ENCODE data around the gene XRN1.
"Not testable (repeated sequence)": the region's sequence is repeated elsewhere in the genome, so short reads cannot be mapped to it uniquely, and the experiment has no call there.

Gene XRN1

GRCh38 chr3:142348460-142348859 is 99.4 kb downstream of the XRN1 start:
- Histone ChIP-seq H3K27me3 (ENCODE audit: low read depth) (no peaks in the 10 kb centered on the region), H3K36me3 (replicated peaks) (peaks cover 15% of the 10 kb centered on the region), H3K4me1 (no peaks in the 10 kb centered on the region), H3K9me3 (no peaks in the 10 kb centered on the region), H3K4me3 (no peak overlapping the region)
- no peak for DNase-seq (ENCODE audit: low spot score in 2 of 2)
- in situ Hi-C loops (cut with MboI; ENCODE audit: low sequenced_read_pairs) = no loop called here

DNA sequence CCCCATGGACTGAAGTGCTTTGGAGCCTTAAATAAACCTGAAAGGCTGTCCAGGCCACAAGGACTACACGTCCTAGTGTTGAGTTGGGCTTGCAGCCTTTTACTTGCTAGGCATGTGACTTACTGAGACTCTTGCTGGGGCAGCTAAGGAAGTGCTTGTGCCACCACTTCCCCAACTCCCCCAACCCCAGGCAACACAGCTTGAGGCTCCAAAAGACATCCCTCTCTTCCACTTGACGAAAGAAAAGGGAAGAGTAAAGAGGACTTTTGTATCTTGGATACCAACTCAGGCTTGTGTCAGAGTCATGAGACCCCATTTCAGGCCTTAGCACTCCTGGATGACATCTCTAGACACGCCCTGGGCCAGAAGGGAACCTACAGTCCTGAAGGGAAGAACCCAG is 109.8 kb downstream of the XRN1 start:
- no peak overlapping the region for H3K4me3 ChIP-seq
- no peaks in the 10 kb centered on the region for H3K9me3 ChIP-seq
- in situ Hi-C loops (cut with MboI; ENCODE audit: low sequenced_read_pairs) = no loop called here
- no peak for DNase-seq (ENCODE audit: low spot score in 2 of 2)
- H3K4me1 ChIP-seq = no peaks in the 10 kb centered on the region
- H3K27me3 ChIP-seq (ENCODE audit: low read depth) = no peaks in the 10 kb centered on the region
- H3K36me3 ChIP-seq (replicated peaks) = peaks cover under 1% of the 10 kb centered on the region; the same call in 1 of the 2 replicates

DNA sequence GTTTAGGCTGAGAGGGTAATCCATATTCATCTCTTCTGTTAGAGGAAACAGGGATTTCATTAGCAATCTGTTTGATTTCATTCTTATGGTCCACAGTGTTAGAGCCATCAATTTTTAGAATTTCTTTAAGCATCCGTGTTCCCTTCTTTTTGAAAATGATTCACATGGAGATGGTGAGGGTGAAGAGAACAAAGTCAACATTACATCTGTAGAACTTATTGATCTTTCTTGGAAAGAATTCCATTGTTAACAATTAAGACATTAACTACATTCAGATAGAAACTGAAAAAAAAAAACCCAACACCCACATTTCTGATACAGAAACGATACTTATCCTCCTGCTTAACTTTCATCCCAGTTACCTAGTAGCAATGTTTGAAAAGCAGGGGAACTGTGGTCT is 115.4 kb downstream of the XRN1 start:
- no peak for DNase-seq (ENCODE audit: low spot score in 2 of 2)
- Histone ChIP-seq H3K4me1 (0 out of 2 replicates have a peak, but pooled peaks cover 2% of the 10 kb centered on the region), H3K9me3 (no peaks in the 10 kb centered on the region), H3K27me3 (ENCODE audit: low read depth) (no peaks in the 10 kb centered on the region), H3K4me3 (no peak overlapping the region), H3K36me3 (replicated peaks) (peaks cover 14% of the 10 kb centered on the region; the same call in 1 of the 2 replicates)
- in situ Hi-C loops (cut with MboI; ENCODE audit: low sequenced_read_pairs) = no loop called here

DNA sequence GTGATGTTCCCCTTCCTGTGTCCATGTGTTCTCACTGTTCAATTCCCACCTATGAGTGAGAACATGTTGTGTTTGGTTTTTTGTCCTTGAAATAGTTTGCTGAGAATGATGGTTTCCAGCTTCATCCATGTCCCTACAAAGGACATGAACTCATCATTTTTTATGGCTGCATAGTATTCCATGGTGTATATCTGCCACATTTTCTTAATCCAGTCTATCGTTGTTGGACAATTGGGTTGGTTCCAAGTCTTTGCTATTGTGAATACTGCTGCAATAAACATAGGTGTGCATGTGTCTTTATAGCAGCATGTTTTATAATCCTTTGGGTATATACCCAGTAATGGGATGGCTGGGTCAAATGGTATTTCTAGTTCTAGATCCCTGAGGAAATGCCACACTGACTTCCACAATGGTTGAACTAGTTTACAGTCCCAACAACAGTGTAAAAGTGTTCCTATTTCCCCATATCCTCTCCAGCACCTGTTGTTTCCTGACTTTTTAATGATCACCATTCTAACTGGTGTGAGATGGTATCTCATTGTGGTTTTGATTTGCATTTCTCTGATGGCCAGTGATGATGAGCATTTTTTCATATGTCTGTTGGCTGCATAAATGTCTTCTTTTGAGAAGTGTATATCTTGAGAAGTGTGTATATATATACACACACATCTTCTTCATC is 123.4 kb downstream of the XRN1 start:
- H3K4me1 ChIP-seq; DNase-seq (ENCODE audit: low spot score in 2 of 2); H3K9me3 ChIP-seq; H3K27me3 ChIP-seq (ENCODE audit: low read depth); H3K36me3 ChIP-seq (replicated peaks); H3K4me3 ChIP-seq; in situ Hi-C loops (cut with MboI; ENCODE audit: low sequenced_read_pairs): not testable (repeated sequence)

GRCh38 chr3:142319912-142320311 is 127.9 kb downstream of the XRN1 start:
- Histone ChIP-seq H3K9me3 (no peaks in the 10 kb centered on the region), H3K27me3 (ENCODE audit: low read depth) (no peaks in the 10 kb centered on the region), H3K36me3 (replicated peaks) (no peaks in the 10 kb centered on the region), H3K4me3 (no peak overlapping the region), H3K4me1 (no peaks in the 10 kb centered on the region)
- in situ Hi-C loops (cut with MboI; ENCODE audit: low sequenced_read_pairs) = no loop called here
- DNase-seq (ENCODE audit: low spot score in 2 of 2) = no peak

DNA sequence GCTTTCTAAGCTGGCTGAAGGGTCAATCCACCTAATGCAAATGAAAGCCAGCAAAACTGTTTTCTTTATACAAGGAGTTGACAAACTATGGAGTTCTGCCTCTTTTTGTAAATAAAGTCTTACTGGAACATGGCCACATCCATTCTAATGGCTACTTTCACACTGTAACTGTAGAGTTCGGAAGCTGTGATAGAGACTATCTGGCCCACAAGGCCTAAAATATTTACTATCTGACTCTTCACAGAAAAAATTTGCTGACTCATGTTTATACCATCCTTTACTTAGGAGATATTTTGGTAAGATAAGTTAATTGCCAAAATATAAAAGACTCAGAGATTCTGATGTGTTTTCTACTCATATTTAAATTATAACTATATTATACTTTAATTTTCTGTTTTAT is 128.7 kb downstream of the XRN1 start:
- Histone ChIP-seq H3K4me3 (no peak overlapping the region), H3K4me1 (no peaks in the 10 kb centered on the region), H3K27me3 (ENCODE audit: low read depth) (no peaks in the 10 kb centered on the region), H3K36me3 (replicated peaks) (no peaks in the 10 kb centered on the region), H3K9me3 (no peaks in the 10 kb centered on the region)
- no peak for DNase-seq (ENCODE audit: low spot score in 2 of 2)
- in situ Hi-C loops (cut with MboI; ENCODE audit: low sequenced_read_pairs) = no loop called here

DNA sequence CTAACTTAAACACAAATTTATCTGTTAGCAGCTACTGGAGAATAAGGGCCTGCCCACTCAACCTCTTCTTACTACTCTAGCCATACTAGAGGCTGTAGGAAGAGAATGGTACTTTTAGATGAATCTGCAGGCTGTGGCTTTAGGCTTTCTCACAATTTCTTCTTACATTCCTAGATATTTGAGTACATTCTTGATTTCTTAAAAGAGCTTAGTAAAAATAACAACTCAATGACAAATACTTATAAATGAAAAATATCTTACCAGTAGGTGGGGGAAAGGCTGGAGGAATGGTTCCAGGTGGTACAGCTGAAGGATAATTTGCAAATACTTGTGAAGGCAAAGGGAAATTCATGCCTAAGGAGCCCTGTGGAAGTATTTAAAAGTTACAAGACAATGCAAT is 129.5 kb downstream of the XRN1 start:
- no peaks in the 10 kb centered on the region for H3K36me3 ChIP-seq (replicated peaks)
- no peaks in the 10 kb centered on the region for H3K27me3 ChIP-seq (ENCODE audit: low read depth)
- H3K4me1 ChIP-seq = no peaks in the 10 kb centered on the region
- in situ Hi-C loops (cut with MboI; ENCODE audit: low sequenced_read_pairs) = no loop called here
- no peak for DNase-seq (ENCODE audit: low spot score in 2 of 2)
- no peaks in the 10 kb centered on the region for H3K9me3 ChIP-seq
- H3K4me3 ChIP-seq = no peak overlapping the region

DNA sequence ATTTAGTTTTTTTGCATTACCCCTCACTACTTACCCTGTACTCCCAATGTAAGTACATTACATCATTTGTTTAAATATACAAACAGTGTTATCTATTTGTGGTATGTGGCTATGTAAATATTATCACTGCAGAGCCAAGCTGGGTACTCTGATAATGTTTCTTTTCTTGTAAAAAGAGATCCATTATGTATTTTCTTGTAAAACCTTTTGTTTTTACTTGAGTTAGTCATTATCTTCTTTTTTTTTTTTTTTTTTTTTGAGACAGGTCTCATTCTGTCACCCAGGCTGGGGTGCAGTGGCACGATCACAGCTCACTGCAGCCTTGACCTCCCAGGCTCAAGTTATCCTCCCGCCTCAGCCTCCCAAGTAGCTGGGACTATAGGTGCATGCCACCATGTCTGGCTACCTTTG is 131.9 kb downstream of the XRN1 start:
- in situ Hi-C loops (cut with MboI; ENCODE audit: low sequenced_read_pairs); H3K36me3 ChIP-seq (replicated peaks); H3K4me1 ChIP-seq; H3K9me3 ChIP-seq; H3K27me3 ChIP-seq (ENCODE audit: low read depth); DNase-seq (ENCODE audit: low spot score in 2 of 2); H3K4me3 ChIP-seq: not testable (repeated sequence)

- in situ Hi-C loops (cut with MboI; ENCODE audit: low sequenced_read_pairs) = no loop called here
- Histone ChIP-seq H3K36me3 (replicated peaks) (peaks cover 4% of the 10 kb centered on the region; the same call in 1 of the 2 replicates), H3K4me3 (no peak overlapping the region), H3K9me3 (no peaks in the 10 kb centered on the region), H3K4me1 (no peaks in the 10 kb centered on the region), H3K27me3 (ENCODE audit: low read depth) (no peaks in the 10 kb centered on the region)
- DNase-seq (ENCODE audit: low spot score in 2 of 2) = no peak
These were observed 132.8 kb downstream of the XRN1 start for GRCh38 chr3:142315083-142315482.

DNA sequence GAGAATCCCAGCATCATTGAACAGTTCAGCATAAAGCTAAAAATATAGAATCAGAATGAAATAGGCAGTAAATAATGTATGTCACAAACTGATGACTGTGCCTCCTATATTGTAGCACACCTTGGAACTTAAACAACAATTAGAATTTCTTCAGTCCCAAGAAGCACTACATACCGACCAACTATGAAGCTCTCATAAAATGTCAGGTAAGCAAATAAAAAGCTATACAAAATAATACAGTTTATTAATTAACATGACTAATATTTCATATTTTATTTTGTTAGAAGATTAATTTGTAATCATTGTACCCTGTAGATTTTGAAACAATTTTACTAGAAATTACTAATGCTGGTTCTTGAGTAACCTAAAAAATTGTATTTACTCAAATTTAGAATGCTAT is 137.4 kb downstream of the XRN1 start:
- Histone ChIP-seq H3K9me3 (no peaks in the 10 kb centered on the region), H3K36me3 (replicated peaks) (peaks cover 4% of the 10 kb centered on the region; the same call in 1 of the 2 replicates), H3K4me1 (no peaks in the 10 kb centered on the region), H3K4me3 (no peak overlapping the region), H3K27me3 (ENCODE audit: low read depth) (no peaks in the 10 kb centered on the region)
- in situ Hi-C loops (cut with MboI; ENCODE audit: low sequenced_read_pairs) = no loop called here
- DNase-seq (ENCODE audit: low spot score in 2 of 2) = no peak

DNA sequence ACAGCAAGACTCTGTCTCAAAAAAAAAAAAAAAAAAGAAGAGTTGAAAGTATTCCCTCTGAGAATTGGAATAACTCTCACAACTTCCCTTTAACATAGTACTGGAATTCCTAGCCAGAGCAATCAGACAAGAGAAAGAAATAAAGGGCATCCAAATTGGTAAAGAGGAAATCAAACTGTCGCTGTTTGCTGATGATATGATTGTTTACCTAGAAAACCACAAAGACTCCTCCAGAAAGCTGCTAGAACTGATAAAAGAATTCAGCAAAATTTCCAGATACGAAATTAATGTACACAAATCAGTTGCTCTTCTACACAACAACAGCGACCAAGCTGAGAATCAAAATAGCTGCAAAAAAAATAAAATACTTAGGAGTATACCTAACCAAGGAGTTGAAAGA is 145.0 kb downstream of the XRN1 start:
- H3K36me3 ChIP-seq (replicated peaks); H3K27me3 ChIP-seq (ENCODE audit: low read depth); H3K4me3 ChIP-seq; H3K4me1 ChIP-seq; DNase-seq (ENCODE audit: low spot score in 2 of 2); in situ Hi-C loops (cut with MboI; ENCODE audit: low sequenced_read_pairs); H3K9me3 ChIP-seq: not testable (repeated sequence)

DNA sequence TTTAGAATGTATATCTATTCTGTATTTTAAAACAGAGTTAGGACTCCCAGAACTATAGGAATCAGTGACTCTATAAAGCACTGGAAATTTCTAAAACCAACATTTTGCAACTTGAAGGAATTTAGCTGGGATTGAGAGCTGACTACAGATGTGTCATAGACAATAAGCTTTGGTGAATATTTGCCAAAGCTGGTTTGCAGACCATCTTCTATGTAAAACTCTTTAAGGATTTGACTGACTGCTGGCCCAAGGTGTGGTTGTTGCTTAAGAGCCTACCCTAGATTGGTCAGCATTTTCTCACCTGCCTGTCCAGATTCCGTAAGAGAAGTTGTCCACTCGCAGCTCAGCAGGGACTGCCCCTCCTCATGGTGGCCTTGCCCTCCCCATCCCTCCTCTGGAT is 149.2 kb downstream of the XRN1 start:
- H3K4me3 ChIP-seq = no peak overlapping the region
- no peaks in the 10 kb centered on the region for H3K27me3 ChIP-seq (ENCODE audit: low read depth)
- H3K4me1 ChIP-seq = no peaks in the 10 kb centered on the region
- H3K36me3 ChIP-seq (replicated peaks) = no peaks in the 10 kb centered on the region
- no peaks in the 10 kb centered on the region for H3K9me3 ChIP-seq
- no peak for DNase-seq (ENCODE audit: low spot score in 2 of 2)
- in situ Hi-C loops (cut with MboI; ENCODE audit: low sequenced_read_pairs) = no loop called here

DNA sequence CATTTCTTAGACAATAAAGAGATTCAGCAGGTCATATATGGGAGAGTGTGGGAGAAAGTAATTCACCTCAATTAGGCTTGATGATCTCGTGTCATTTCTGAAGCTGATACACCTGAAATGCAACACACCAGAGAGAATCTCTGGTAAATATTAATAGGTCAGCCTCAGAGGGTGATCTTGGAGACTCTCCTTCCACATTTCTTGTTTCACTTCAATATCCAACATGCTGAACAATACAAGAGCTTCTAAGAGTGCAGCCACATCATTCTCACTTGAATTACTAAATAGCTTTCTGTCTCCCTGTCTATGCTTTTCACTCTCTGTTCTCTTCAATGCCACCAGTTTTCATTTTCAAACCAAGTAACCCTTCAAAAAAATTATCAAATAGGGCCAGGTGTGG is 151.3 kb downstream of the XRN1 start:
- in situ Hi-C loops (cut with MboI; ENCODE audit: low sequenced_read_pairs) = no loop called here
- Histone ChIP-seq H3K27me3 (ENCODE audit: low read depth) (no peaks in the 10 kb centered on the region), H3K9me3 (no peaks in the 10 kb centered on the region), H3K4me1 (no peaks in the 10 kb centered on the region), H3K36me3 (replicated peaks) (no peaks in the 10 kb centered on the region), H3K4me3 (no peak overlapping the region)
- DNase-seq (ENCODE audit: low spot score in 2 of 2) = no peak

DNA sequence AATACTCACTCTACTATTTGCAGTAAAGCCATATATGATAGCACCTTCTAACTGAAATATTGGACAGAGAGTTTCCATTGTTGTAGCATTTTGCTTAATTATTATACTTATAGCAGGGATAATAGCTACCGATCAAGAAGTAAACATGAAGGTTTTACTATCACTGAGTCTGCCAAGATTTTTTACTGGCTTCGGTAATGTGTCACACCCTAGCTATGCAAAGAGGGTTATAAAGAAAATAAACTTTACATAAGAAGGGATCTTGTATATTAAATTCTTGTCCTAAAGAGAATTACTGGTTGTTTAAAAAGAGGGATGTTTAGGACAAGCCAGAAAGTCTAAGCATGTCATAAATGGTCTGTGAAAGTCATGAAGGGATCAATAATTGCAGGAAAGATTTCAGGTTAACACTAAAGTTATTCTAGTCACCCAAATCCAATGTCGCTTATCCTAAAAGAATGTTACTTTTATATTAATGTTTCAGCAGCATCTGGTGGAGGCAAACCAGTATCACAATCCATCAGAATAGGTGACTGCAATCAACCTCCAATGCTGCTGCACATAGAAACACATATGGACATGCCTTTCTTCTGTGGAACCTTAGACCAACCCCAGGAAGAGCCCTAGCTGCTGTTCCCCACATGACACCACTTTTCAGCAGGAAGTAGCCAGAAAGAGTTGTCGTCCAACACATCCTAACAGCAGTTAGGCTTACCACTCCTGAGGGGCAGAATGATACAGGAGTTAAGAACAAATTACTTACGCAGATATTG is 159.8 kb downstream of the XRN1 start:
- no peaks in the 10 kb centered on the region for H3K4me1 ChIP-seq
- DNase-seq (ENCODE audit: low spot score in 2 of 2) = no peak
- no peak overlapping the region for H3K4me3 ChIP-seq
- in situ Hi-C loops (cut with MboI; ENCODE audit: low sequenced_read_pairs) = no loop called here
- no peaks in the 10 kb centered on the region; the same call in 1 of the 2 replicates for H3K27me3 ChIP-seq (ENCODE audit: low read depth)
- H3K36me3 ChIP-seq (replicated peaks) = no peaks in the 10 kb centered on the region; the same call in 1 of the 2 replicates
- H3K9me3 ChIP-seq = peaks cover 24% of the 10 kb centered on the region

Measured in HAP-1 (cell line).